SK-N-SH (cell line): ENCODE results near the gene CLDN5.

ENCODE experiments used
- FOXJ3 ChIP-seq: sonication (generic); formaldehyde crosslinking; IDR thresholded peaks from 2 replicates; pipeline ENCODE4 v1.5.1; 2020; ENCODE audit warnings: mild to moderate bottlenecking, missing genetic modification reagents
- SIN3A ChIP-seq: IDR thresholded peaks from 2 replicates; pipeline ENCODE4 v1.6.1; 2012; ENCODE audit warnings: low read depth, mild to moderate bottlenecking, low read length, moderate library complexity, borderline replicate concordance
- YY1 ChIP-seq: IDR thresholded peaks from 2 replicates; pipeline ENCODE4 v1.4.0; 2012; ENCODE audit warnings: low read depth, mild to moderate bottlenecking
- TF ChIP-seq, protein P1 (sequence below): fragments of 200-600 bp; sonication (generic); IDR thresholded peaks from 2 replicates; pipeline ENCODE4 v1.6.1; 2017; ENCODE audit warnings: antibody characterized with exemption, mild to moderate bottlenecking, moderate library complexity

DNA sequence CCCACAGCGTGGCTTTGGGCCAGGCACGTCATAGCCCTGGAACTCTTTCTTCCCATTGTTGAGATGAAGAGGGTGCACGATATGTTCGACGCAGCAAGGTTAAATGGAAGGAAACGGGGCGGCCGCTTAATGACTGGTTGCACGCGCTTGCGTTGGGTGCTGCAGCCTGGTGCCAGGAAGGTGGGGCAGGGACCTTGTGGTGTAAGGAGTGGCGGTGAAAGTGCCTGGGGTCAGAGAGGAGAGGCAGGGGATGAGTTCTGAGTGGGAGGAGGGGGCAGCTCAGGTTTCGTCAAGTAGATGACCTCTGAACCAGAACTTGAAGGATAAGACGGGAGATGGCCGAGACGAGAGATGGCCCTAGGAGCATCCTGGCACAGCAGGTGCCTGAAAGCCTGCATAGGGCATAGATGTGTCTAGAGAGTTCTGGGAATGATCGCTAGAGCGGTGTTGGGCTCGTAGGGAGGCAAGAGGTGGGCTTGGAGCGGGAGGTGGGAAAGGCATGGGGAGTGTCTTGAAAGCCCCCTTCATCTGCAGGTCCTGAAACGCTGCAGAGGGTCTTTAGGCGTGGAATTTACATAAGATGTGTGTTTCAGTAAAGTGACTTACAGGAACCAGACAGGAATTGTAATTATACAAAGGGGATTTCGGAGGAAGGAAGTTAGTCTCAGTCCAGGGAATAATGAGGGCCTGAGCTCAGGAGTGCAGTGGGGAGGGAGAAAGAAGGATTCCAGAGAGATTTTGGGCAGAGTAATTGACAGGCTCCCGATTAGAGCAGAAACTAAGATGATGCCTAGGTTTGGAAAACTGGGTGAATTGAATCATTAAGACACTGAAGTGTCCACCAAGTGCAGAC lies 43.2 kb upstream of the CLDN5 start:
- TF ChIP-seq FOXJ3 (no peak), YY1 (no peak), SIN3A (no peak)
- TF ChIP-seq, protein P1, sequence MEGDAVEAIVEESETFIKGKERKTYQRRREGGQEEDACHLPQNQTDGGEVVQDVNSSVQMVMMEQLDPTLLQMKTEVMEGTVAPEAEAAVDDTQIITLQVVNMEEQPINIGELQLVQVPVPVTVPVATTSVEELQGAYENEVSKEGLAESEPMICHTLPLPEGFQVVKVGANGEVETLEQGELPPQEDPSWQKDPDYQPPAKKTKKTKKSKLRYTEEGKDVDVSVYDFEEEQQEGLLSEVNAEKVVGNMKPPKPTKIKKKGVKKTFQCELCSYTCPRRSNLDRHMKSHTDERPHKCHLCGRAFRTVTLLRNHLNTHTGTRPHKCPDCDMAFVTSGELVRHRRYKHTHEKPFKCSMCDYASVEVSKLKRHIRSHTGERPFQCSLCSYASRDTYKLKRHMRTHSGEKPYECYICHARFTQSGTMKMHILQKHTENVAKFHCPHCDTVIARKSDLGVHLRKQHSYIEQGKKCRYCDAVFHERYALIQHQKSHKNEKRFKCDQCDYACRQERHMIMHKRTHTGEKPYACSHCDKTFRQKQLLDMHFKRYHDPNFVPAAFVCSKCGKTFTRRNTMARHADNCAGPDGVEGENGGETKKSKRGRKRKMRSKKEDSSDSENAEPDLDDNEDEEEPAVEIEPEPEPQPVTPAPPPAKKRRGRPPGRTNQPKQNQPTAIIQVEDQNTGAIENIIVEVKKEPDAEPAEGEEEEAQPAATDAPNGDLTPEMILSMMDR = no peak
